ENCODE data around the gene SRP9.
"Not testable (repeated sequence)": the region's sequence is repeated elsewhere in the genome, so short reads cannot be mapped to it uniquely, and the experiment has no call there.

The SRP9 gene

DNA sequence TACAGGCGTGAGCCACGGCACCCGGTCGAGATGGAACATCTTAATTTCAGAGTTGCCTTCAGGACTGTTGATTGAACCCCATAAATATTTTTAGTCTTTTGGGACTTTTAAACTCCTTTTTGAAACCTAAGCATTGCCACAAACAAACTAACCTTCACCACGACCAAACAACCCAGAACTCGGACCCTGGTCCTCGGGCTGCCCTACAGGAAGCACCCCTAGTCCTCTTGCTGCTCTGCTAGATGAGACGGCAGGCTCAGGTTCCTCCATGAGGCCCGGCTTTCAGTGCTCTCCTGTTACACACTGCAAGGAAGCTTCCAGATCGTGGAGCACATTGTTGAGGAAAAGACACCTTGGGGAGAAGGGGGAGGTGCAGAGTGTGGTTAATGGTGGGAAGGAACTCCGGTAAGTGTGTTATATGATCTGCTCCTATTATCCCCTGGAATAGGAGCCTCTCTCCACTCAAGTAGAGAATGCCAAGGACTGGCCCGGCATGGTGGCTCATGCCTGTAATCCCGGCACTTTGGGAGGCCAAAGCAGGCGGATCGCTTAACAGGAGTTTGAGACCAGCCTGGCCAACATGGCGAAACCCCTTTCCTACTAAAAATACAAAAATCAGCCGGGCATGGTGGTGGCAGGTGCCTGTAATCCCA lies 38.0 kb downstream of the SRP9 start:
- no peak for DNase-seq (ENCODE audit: low spot score)

DNA sequence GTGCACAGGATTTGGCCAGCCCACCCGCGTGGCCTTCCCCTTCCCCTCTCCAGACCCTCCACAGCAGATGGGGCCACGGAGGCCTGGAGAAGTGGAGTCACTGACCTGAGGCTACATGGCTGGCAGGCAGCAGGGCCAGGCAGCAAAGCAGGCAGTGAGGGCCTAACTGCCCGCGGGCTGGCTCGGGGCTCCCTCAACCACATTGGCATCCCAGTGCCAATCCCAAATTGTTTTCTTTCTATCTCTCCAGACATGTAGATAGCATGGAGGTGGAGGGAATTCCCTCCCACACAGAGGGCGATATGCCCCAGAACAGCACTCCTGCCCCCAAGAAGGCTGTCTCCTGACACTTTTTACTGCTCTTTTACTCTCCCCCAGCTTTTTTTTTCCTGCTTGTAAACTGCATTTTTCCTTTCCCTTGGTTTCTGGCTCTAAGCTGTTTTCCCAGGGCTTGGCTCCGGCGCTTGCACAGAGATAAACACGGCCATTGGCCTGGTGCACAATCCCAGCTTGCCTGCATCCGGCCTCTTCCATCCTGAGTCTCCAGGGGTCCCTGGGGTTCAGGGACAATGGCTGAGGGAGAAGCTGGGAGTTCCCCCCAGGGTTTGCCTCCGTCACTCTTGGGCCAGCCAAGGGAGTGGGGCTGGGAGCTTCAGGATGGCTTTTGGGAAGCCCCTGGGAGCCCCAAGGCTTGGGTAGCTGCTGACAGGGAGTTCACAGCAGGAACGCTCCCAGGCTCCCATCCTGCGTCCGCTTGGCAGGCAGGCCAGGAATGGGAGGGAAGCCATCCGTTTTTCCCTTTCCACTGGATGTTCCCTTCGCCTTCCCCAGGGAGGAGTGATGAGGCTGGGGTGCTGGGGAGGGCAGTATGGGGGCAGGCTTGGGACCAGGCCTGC lies 39.3 kb downstream of the SRP9 start:
- DNase-seq (ENCODE audit: low spot score): no peak

DNA sequence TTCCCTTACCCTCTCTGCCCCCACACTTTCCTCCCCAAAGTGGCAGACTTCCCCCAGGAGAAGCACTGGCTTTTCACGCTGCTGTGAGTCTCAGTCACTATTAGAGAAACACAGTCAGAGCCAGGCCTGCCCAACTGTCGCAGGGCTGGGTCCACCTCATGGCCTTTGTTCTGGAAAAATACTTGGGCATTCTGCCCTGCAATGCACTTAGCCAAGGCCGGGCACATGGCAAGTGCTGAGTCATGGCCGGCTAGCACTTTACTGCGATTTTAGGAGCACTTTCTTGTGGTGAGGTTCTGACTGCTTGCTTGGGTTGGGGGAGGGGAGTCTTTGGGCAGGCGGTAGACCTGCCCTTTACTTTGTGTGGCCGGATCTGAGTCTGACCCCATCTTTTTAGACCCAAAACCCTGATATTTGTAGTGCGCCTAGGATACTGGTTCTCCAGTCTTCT lies 40.0 kb downstream of the SRP9 start:
- DNase-seq (ENCODE audit: low spot score): peak; percentile 12

DNA sequence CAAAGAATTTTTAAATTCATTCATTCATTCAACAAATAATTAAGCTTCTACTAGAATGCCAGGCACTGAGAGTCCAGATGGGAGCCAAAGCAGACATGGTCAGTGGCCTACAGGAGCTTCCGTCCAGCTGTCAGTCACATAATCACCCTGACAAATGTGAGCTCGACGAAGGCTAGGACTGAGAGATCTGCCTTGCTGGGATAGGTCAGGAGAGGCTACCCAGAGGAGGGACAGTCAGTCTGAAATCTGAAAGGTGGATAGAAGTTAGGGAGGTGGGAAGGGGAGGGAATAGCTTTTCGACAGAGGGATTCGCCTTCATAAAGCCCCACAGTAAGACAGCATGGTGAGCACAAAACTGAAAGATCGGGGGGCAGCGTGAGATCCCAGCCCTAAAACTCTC lies 40.6 kb downstream of the SRP9 start:
- DNase-seq (ENCODE audit: low spot score): no peak

DNA sequence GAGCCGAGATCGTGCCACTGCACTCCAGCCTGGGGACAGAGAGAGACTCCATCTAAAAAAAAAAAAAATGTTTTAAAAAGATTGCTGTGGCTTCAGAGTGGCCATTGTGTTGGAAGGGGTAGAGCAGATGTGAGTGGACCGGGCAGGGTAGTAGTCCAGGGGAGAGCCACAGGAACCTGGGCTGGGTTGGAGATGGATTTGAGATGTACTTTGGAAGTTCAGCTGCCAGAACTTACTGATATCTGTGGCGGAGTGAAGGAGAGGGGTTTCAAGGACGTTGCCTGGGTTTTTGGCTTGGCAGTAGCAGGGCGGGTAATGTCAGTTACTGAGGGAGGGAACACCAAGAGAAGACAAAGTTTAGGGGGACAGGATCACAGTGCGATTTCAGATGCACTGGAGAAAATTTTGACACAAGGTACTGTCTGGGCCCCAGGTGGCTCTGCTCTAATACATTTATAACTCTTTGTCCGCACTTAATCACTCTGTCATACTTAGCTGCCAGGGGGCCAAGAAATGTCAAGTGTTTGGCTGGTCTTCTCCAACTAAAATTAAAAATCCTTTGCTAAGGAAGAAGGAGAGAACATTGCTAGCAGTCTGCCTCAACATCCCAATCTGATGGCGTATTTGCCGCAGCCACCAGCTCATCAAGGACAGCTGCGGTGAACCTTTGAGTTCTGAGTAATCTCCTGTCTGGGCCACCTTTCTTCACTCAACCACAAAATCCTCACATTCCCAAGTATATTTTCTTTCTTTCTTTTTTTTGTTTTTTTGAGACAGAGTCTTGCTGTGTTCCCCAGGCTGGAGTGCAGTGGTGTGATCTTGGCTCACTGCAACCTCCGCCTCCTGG lies 41.9 kb downstream of the SRP9 start:
- DNase-seq (ENCODE audit: low spot score): no peak

DNA sequence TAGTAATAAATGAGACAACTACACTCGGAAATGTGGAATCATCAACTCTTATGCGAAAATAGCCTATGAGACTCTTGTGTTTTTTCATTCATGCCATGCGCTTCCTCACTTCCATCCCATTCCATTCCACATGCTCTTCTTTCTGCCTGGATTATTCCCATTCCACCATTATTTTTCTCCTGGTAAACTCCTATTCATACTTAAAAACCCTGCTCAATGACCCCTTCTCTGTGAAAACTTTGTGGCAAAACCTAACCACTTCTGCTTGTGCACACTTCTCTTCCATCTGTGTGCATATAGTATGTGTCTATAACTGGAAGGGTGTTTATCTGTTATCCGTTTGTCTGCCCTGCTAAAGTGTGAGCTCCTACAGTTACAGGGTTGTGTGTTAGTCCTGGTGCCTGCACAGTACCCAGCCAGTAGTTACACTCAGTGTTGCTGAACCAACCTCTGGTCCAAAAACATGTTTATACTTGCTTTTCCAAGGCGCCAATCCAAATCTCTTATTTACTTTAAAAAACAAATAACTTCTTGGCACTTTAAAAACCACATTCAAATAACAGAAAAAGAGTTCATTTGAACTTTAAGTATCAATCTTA lies 43.0 kb downstream of the SRP9 start:
- DNase-seq (ENCODE audit: low spot score): no peak

DNA sequence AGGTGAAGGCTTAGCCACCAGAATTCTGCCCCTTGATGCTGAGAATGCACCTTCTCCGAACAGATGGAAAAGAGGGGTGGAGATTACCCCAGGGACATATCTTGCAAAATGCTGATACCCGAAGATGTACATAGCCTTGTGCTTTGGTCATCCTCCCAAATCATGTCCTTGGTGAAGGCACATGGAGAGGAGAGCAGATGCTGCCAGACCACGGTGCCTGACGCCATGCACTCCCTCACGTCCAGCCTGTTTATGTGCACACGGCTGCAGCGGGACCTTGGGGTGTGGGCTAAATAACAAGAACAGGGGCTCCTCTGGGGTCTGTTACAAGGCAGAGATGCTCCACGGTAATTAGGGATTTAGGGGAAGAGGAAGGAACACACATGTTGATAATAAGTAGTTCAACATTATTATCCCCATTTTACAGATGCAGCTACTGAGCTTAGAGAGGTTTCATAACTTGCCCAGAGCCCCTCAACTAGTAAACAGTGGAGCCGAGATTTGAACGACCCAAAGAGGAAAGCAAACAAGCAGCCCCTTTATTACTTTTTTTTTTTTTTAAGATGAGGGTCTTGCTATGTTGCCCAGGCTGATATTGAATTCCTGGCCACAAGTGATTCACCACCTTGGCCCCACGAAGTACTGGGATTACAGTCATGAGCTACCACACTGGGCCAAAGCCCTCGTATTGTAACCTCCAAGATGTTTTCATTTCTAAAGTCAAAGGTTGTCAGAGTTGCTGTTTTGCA lies 45.2 kb downstream of the SRP9 start:
- DNase-seq (ENCODE audit: low spot score): no peak

DNA sequence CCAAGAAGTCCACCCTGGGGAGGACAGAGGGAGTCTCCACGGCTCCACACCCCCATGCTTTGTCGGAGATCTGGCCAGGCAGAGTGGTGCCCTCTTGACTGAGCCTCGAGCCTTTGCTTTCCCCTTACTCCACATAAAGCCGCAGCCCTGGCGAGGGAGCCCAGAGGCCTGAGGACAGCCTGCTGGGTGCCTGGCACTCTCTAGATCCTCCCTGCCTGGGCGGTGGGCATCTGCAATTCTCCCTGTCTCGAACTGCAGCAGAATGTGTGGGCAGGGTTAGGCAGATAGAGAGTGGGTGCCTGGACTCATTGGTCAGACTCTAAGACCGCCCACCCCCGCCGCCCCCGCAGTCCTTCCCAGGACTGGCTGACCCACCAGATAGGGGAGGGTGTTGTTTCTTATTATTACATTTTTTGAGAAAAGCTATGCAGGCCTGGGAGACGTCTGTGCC lies 46.2 kb downstream of the SRP9 start:
- DNase-seq (ENCODE audit: low spot score): no peak

DNA sequence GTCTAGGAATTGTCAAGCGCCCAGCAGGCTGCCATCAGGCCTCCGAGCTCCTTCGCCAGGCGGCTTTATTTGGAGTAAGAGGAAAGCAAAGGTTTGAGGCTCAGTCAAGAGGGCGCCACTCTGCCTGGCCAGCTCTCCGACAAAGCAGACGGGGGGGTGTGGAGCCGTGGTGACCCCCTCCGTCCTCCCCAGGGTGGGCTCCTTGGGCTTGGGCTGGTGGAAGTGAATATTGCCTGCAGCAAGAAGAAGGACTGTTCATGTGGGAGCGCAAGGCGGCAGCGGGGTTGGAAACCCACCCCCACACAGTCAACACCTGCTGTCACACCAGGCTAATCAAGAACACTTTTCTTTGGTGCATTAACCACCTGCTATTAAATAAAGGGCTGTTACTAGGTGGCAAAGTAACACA lies 46.9 kb downstream of the SRP9 start:
- no peak for DNase-seq (ENCODE audit: low spot score)

DNA sequence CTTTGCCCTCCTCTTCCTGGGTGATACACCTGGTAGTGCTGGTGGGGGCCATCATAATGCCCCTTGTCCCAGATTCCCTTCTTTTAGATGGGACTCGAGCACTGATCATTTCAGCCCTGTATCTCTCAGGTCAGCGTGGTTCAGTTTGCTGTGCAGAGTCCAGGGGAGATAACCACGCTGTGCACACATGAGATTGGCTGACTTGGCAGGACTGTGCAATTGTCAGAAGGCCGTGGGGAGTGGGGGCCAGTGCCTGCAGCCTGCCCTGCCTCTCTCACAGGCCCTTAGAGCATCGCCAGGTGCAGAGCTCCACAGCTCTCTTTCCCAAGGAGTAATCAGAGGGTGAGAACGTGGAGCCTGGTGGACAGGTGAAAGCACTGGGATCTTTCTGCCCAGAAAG lies 47.5 kb downstream of the SRP9 start:
- DNase-seq (ENCODE audit: low spot score): no peak

DNA sequence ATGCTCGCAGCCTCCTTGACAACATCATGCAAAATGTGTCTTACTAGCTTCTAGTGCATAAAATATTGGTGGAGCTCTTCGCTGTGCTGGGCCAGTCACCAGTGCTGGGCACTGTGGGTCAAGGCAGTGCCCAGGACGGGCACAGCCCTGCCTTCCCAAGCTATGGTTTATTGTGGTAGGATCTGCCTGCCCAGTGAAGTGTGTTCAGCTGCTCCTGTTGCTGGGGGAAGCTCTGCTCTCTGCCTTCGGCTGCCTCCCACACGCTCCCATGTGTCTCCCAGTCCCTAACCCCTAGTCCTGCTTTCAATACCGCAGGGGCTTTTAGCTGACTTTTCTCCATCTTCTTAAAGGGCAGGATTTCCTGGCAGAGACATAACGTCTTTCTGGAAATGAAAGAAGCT lies 48.0 kb downstream of the SRP9 start:
- no peak for DNase-seq (ENCODE audit: low spot score)

DNA sequence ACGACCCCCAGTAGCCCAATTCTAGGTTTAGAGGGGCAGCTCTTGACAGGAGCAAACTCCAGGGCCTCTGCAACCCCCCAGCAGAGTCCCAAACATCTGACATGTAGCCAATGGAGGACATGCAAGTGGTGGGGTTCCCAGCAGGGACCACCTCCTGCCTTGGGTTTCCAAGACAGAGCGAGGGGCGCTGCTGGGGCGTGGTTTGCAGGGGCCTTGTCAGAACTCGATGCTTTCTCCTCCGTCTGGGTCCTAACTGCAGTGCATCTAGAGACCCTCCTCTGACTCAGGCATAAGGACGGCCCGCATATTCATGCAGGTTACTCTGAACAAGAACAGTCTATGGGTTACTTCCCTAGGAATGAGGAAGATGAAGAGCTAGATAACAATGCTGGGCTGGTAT lies 49.5 kb downstream of the SRP9 start:
- DNase-seq (ENCODE audit: low spot score): no peak

DNA sequence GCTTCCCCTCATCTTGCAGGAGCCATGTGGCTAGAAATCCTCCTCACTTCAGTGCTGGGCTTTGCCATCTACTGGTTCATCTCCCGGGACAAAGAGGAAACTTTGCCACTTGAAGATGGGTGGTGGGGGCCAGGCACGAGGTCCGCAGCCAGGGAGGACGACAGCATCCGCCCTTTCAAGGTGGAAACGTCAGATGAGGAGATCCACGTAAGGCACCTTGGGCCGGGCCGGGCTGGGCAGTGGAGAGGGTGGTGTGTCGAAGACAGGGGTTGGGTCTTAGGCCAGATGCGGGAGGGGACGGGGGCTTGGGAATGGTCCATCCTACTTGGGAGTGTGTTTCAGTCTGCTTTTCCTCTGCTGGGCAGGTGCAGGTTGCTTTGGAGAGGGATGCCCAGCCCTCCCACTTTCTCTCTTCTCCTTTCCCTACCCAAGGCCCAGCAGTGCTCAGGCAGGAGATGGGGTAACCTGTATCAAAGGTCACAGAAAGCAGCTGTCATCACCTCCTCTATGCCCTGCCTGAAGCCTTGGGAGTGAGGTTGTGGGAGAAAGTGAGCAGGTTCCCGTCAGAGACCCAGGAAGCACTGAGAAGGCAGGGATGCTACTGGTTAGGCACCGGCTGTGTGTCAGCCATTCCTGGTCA lies 51.2 kb downstream of the SRP9 start:
- DNase-seq (ENCODE audit: low spot score): no peak

DNA sequence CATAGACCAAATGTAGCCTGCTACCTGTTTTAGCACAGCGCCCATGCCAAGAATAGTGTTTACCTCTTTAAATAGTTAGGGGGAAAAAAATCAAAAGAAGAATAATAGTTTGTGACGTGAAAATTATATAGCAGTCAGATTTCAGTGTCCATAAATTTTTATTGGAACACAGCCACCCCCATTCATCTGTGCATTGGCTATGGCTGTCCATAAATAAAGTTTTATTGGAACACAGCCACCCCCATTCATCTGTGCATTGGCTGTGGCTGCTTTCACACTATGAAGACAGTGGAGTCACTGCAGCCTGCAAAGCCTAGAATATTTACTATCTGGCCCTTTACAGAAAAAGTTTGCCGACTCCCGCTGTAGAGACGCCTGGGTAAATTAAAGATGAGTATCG lies 53.2 kb downstream of the SRP9 start:
- no peak for DNase-seq (ENCODE audit: low spot score)

DNA sequence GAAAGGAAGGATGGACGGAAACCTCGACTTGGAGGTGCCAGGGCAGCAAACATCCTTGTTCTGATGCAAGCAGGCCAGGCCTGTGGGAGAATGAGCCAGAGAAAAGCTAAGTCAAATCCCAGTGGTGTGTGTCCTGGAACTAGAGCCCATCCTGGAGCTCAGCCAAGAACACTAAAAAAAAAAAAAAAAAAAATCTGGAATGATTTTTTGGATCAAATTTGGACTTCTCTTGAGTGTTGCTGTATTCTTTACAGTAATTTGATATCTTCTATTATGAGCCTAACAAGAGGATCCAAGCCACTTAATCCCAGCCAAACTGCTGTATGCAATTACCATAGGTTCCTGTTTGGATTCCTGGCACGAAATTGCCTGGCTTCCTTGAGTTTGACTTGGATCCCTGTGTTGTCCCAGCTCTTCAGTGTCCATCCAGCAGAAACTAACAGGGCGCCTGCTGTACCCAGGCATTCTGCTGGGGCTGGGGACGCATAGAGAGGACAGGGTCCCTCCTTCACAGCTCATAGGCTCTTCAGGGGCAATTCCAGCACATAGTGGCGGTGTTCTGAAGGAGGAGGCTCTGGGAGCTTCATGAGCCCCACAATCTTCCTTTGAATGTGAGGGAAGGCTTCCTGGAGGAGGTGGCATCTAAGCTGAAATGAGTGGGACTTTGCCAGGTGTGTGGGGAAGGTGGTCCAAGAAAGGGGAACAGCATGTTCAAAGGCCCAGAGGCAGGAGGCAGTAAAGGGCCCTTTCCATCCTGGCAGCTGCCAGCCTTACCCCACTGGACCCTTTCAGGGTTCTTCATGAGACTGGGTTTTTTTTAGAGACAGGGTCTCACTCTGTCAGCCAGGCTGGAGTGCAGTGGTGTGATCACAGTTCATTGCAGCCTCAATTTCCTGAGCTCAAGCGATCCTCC lies 57.0 kb downstream of the SRP9 start:
- no peak for DNase-seq (ENCODE audit: low spot score)

DNA sequence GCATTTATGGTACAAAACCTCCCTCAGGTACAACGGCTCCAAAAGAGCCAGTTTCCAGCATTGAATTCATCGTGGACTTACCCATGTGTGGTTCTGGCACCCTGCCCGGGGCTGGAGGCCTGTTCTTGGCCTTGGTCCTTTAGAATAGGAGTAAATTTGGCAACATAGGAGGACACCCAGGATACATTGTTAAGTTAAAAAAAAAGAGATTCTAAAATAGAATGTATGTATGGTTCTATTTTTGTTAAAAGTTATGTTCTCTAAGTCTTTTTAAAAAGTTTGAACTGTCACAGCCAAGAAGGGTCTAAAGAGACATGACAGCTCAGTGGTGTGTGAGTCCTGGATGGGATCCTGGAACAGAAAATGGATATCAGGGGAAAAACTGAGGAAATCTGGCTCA lies 58.2 kb downstream of the SRP9 start:
- DNase-seq (ENCODE audit: low spot score): no peak

DNA sequence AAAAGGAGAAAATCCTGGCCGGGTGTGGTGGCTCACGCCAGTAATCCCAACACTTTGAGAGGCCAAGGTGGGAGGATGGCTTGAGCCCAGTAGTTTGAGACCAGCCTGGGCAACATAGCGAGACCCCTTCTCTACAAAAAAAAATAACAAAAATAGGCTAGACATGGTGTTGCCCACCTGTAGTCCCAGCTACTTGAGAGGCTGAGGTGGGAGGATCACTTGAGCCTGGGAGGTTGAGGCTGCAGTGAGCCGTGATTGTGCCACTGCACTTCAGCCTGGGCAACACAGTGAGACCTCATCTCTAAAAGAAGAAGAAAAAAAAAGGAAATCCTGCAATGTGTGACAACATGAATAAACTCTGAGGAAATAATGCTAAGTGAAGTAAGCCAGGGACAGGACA lies 58.7 kb downstream of the SRP9 start:
- not testable (repeated sequence) for DNase-seq (ENCODE audit: low spot score)

DNA sequence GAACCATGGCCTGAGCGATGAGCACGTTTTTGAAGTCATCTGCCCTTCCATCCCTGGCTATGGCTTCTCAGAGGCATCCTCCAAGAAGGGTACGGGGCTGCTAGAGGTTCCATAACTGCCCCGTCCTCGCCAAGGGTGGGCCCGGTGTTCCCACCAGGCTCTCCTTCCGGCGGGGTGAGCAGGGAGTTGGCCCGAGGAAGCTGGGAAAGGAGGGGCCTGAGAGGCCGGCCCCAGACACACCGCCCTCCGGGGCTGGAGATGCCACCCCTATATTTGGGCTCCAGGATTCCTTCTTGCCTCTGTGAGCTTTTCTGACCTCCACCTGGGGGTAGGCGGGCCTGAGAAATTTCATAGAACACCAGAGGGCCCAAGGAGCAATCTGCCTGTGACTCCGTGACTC lies 61.2 kb downstream of the SRP9 start:
- no peak for DNase-seq (ENCODE audit: low spot score)

All from kidney capillary endothelial cell (primary cell).